SK-N-MC (cell line): ENCODE data around the gene EOLA1.
"Not testable (repeated sequence)": the region's sequence is repeated elsewhere in the genome, so short reads cannot be mapped to it uniquely, and the experiment has no call there.

Experiments
- DNase-seq: peaks from one replicate; pipeline ENCODE4 v3.0.0-alpha.2; 2011; ENCODE audit warnings: low read depth, low spot score
- H3K27ac ChIP-seq: fragments of 200-600 bp; sonication (generic); 2 replicates; pipeline ENCODE4 v1.5.1; 2016; ENCODE audit warnings: mixed run types
- H3K36me3 ChIP-seq: fragments of 200-600 bp; sonication (generic); 2 replicates; pipeline ENCODE4 v1.6.1; 2017; ENCODE audit warnings: antibody characterized with exemption, low read length, mixed read lengths; ENCODE audit not compliant: insufficient read depth
- H3K4me3 ChIP-seq: fragments of 200-600 bp; sonication (generic); 2 replicates; pipeline ENCODE4 v1.5.1; 2016
- H3K9ac ChIP-seq: fragments of 200-600 bp; sonication (generic); 2 replicates; pipeline ENCODE4 v1.8.0; 2017; ENCODE audit warnings: mixed run types, mixed read lengths; ENCODE audit not compliant: insufficient read length
- H3K9me3 ChIP-seq: fragments of 200-600 bp; sonication (generic); 2 replicates; pipeline ENCODE4 v1.6.1; 2017; ENCODE audit warnings: low read depth, mild to moderate bottlenecking, antibody characterized with exemption, low read length, moderate library complexity, mixed read lengths
- EZH2 ChIP-seq: fragments of 200-600 bp; sonication (generic); IDR thresholded peaks from one replicate; pipeline ENCODE4 v1.6.1; 2017; ENCODE audit warnings: antibody characterized with exemption
- FOXP2 ChIP-seq: optimal IDR thresholded peaks from 2 replicates; pipeline ENCODE3; 2011; ENCODE audit warnings: mild to moderate bottlenecking, moderate library complexity; ENCODE audit not compliant: insufficient read depth; ENCODE audit errors: extremely low read length, control extremely low read depth
- POLR2AphosphoS5 ChIP-seq: IDR thresholded peaks from 2 replicates; pipeline ENCODE4 v1.6.1; 2012; ENCODE audit warnings: mild to moderate bottlenecking, low read depth, low read length, borderline replicate concordance

The EOLA1 gene

GRCh38 chrX:149539283-149540130 lies 1.3 kb upstream of the EOLA1 start:
- TF ChIP-seq EZH2 (no peak), FOXP2 (no peak), POLR2AphosphoS5 (no peak)
- peak; percentile 78 for DNase-seq
- Histone ChIP-seq H3K9me3 (no peaks in the 10 kb centered on the region), H3K27ac (no peak overlapping the region), H3K4me3 (peak overlapping the region; percentile 75), H3K9ac (no peak overlapping the region), H3K36me3 (no peaks in the 10 kb centered on the region)

- TF ChIP-seq POLR2AphosphoS5 (no peak), EZH2 (no peak), FOXP2 (no peak)
- DNase-seq: peak; percentile 10
- Histone ChIP-seq H3K9ac (peak overlapping the region; percentile 70), H3K9me3 (no peaks in the 10 kb centered on the region), H3K4me3 (peak overlapping the region; percentile 86), H3K36me3 (no peaks in the 10 kb centered on the region), H3K27ac (peak overlapping the region; percentile 89)
These were observed 636 bp upstream of the EOLA1 start for GRCh38 chrX:149540131-149540620.

- peak overlapping the region; percentile 86 for H3K4me3 ChIP-seq
- no peak overlapping the region for H3K27ac ChIP-seq
- no peak for DNase-seq
- H3K36me3 ChIP-seq: no peaks in the 10 kb centered on the region
- TF ChIP-seq POLR2AphosphoS5: no peak
- TF ChIP-seq EZH2: no peak
- no peak for TF ChIP-seq FOXP2
- peak overlapping the region; percentile 83 for H3K9ac ChIP-seq
- H3K9me3 ChIP-seq: no peaks in the 10 kb centered on the region
These were observed 772 bp downstream of the EOLA1 start for GRCh38 chrX:149541521-149542047.

- not testable (repeated sequence) for H3K36me3 ChIP-seq, H3K9ac ChIP-seq, DNase-seq, H3K4me3 ChIP-seq, H3K27ac ChIP-seq, H3K9me3 ChIP-seq
These were observed 5.0 kb downstream of the EOLA1 start for GRCh38 chrX:149545545-149546543.

GRCh38 chrX:149546962-149547361 lies 6.2 kb downstream of the EOLA1 start:
- not testable (repeated sequence) for H3K27ac ChIP-seq, H3K4me3 ChIP-seq, DNase-seq, H3K9ac ChIP-seq, H3K36me3 ChIP-seq, H3K9me3 ChIP-seq

GRCh38 chrX:149547782-149548181 lies 7.0 kb downstream of the EOLA1 start:
- H3K9me3 ChIP-seq, H3K36me3 ChIP-seq, H3K9ac ChIP-seq, H3K27ac ChIP-seq, DNase-seq, H3K4me3 ChIP-seq: not testable (repeated sequence)

- H3K9ac ChIP-seq, H3K9me3 ChIP-seq, DNase-seq, H3K27ac ChIP-seq, H3K36me3 ChIP-seq, H3K4me3 ChIP-seq: not testable (repeated sequence)
These were observed 8.9 kb downstream of the EOLA1 start, which contains the start of gene HSFX3 for GRCh38 chrX:149549701-149550100. Gene HSFX3, minus strand, starts transcription at chrX:149549924. Its CDS starts 72 bp downstream, at chrX:149549852.

GRCh38 chrX:149550454-149550853 lies 9.6 kb downstream of the EOLA1 start:
- not testable (repeated sequence) for H3K9me3 ChIP-seq, H3K27ac ChIP-seq, DNase-seq, H3K36me3 ChIP-seq, H3K4me3 ChIP-seq, H3K9ac ChIP-seq

GRCh38 chrX:149551245-149551938 lies 10.6 kb downstream of the EOLA1 start:
- not testable (repeated sequence) for H3K9me3 ChIP-seq, DNase-seq, H3K4me3 ChIP-seq

GRCh38 chrX:149551939-149552248 lies 11.1 kb downstream of the EOLA1 start:
- not testable (repeated sequence) for H3K9ac ChIP-seq, H3K9me3 ChIP-seq, DNase-seq, H3K27ac ChIP-seq, H3K36me3 ChIP-seq, H3K4me3 ChIP-seq

More at GRCh38 chrX:149551245-149551938, 10.6 kb downstream of the EOLA1 start:
- not testable (repeated sequence) for H3K9ac ChIP-seq, H3K27ac ChIP-seq, H3K36me3 ChIP-seq

GRCh38 chrX:149555251-149555650 lies 14.4 kb downstream of the EOLA1 start:
- not testable (repeated sequence) for H3K9ac ChIP-seq

More at GRCh38 chrX:149555251-149555650, 14.4 kb downstream of the EOLA1 start:
- not testable (repeated sequence) for H3K36me3 ChIP-seq, H3K4me3 ChIP-seq, DNase-seq, H3K27ac ChIP-seq, H3K9me3 ChIP-seq
